ENCODE results near the gene ACAD11. TPM values are rescaled to one million over a fixed set of nuclear protein-coding genes. Genes with fewer than 3 reads are reported as not detected.
"Not testable (repeated sequence)": the region's sequence is repeated elsewhere in the genome, so short reads cannot be mapped to it uniquely, and the experiment has no call there.

ACAD11 gene
- total and polyA plus RNA-seq, 7 experiments from 2014 or later: 6.0 to 33.7 (median 25.6) TPM

GRCh38 chr3:132623646-132624045 is 36.0 kb downstream of the ACAD11 start:
- H3K4me1 ChIP-seq (ENCODE audit: control insufficient read depth in 2 of 2, insufficient read depth in 2 of 2, low read length in 2 of 2): no peaks in the 10 kb centered on the region
- ChIA-PET POLR2A (interaction anchor here (0.7 to 0.8 kb wide), 2 partner anchors 72 to 274 kb away, joined by 3 read pairs; no protein-coding TSS in a partner anchor), CTCF (interaction anchor here (0.6 to 0.9 kb wide), 2 partner anchors 20 to 33 kb away, joined by 4 read pairs; no protein-coding TSS in a partner anchor)
- Mint-ChIP-seq H3K9me3 (no peaks in the 10 kb centered on the region), H3K36me3 (peaks cover 15 to 52% (median 28%) of the 10 kb centered on the region in 5 donors), H3K27me3 (no peaks in the 10 kb centered on the region), H3K27ac (no peak overlapping the region), H3K4me3 (no peak overlapping the region), H3K4me1 (peaks cover 0 to 25% (median 4%) of the 10 kb centered on the region in 7 donors)
- peaks cover 0 to 12% (median 10%) of the 10 kb centered on the region in 3 experiments for H3K36me3 ChIP-seq (ENCODE audit: control insufficient read depth in 2 of 3, insufficient read depth in 3 of 3, low read length in 3 of 3)
- no peak overlapping the region for H3K27ac ChIP-seq (ENCODE audit: low read depth, low read length)
- H3K9me3 ChIP-seq (ENCODE audit: control insufficient read depth in 2 of 3, low read length in 3 of 3): no peaks in the 10 kb centered on the region
- DNase-seq: peak in 2 of 9 donors; percentile 1 to 3
- intact Hi-C loops (cut with micrococcal nuclease): no loop called here
- H3K4me3 ChIP-seq (ENCODE audit: low read length): no peak overlapping the region
- ATAC-seq: no peak
- H3K27me3 ChIP-seq (ENCODE audit: control insufficient read depth in 2 of 2, insufficient read depth in 2 of 2, low read length in 2 of 2): no peaks in the 10 kb centered on the region

DNA sequence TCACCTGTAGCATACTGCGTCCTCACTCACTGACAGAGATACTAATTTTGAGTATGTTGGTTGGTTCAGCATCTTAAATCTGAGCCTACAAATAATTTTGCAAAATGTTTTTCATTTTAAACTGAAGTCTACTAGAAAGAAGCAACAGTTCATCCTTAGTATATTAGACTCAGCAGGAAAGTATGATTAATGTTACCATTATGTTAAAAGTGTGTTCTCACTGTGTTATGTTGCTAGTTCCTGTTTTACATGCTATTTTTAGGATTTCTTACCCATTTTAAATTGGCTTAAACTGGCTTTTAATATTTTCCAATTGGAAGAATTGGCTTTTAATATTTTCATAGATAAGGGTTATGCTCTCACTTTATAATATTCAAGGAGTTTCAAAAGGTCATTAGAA is 36.8 kb downstream of the ACAD11 start:
- CTCF ChIA-PET: interaction anchor here (0.6 to 0.9 kb wide), 2 partner anchors 20 to 34 kb away, joined by 4 read pairs; no protein-coding TSS in a partner anchor
- H3K27me3 ChIP-seq (ENCODE audit: control insufficient read depth in 2 of 2, insufficient read depth in 2 of 2, low read length in 2 of 2): no peaks in the 10 kb centered on the region
- no peak overlapping the region for H3K4me3 ChIP-seq (ENCODE audit: low read length)
- H3K4me3 Mint-ChIP-seq: no peak overlapping the region
- H3K4me1 Mint-ChIP-seq: peaks cover 0 to 25% (median 4%) of the 10 kb centered on the region in 7 donors
- no peak overlapping the region for H3K27ac ChIP-seq (ENCODE audit: low read depth, low read length)
- H3K36me3 ChIP-seq (ENCODE audit: control insufficient read depth in 2 of 3, insufficient read depth in 3 of 3, low read length in 3 of 3): peaks cover under 1 to 12% (median 10%) of the 10 kb centered on the region in 3 experiments
- peak overlapping the region in 1 of 9 donors; percentile 32 for H3K27ac Mint-ChIP-seq
- peaks cover 15 to 47% (median 29%) of the 10 kb centered on the region in 5 donors for H3K36me3 Mint-ChIP-seq
- DNase-seq (no peak), ATAC-seq (no peak)
- no peaks in the 10 kb centered on the region for H3K9me3 Mint-ChIP-seq
- no peaks in the 10 kb centered on the region for H3K27me3 Mint-ChIP-seq
- H3K4me1 ChIP-seq (ENCODE audit: control insufficient read depth in 2 of 2, insufficient read depth in 2 of 2, low read length in 2 of 2): no peaks in the 10 kb centered on the region
- H3K9me3 ChIP-seq (ENCODE audit: control insufficient read depth in 2 of 3, low read length in 3 of 3): no peaks in the 10 kb centered on the region
- intact Hi-C loops (cut with micrococcal nuclease): no loop called here
- POLR2A ChIA-PET: interaction anchor here (0.7 kb wide), 1 partner anchor 274 kb away, joined by 3 read pairs; no protein-coding TSS in a partner anchor

- Mint-ChIP-seq H3K27me3 (no peaks in the 10 kb centered on the region), H3K9me3 (peaks cover 0 to 5% (median 0%) of the 10 kb centered on the region in 11 donors), H3K4me1 (peaks cover 0 to 25% (median 4%) of the 10 kb centered on the region in 7 donors), H3K36me3 (peaks cover 15 to 47% (median 35%) of the 10 kb centered on the region in 5 donors), H3K27ac (no peak overlapping the region), H3K4me3 (no peak overlapping the region)
- Histone ChIP-seq H3K27ac (ENCODE audit: low read depth, low read length) (no peak overlapping the region), H3K4me1 (ENCODE audit: control insufficient read depth in 2 of 2, insufficient read depth in 2 of 2, low read length in 2 of 2) (no peaks in the 10 kb centered on the region), H3K9me3 (ENCODE audit: control insufficient read depth in 2 of 3, low read length in 3 of 3) (no peaks in the 10 kb centered on the region), H3K4me3 (ENCODE audit: low read length) (no peak overlapping the region), H3K36me3 (ENCODE audit: control insufficient read depth in 2 of 3, insufficient read depth in 3 of 3, low read length in 3 of 3) (peaks cover 5 to 11% (median 10%) of the 10 kb centered on the region in 3 experiments), H3K27me3 (ENCODE audit: control insufficient read depth in 2 of 2, insufficient read depth in 2 of 2, low read length in 2 of 2) (no peaks in the 10 kb centered on the region)
- POLR2A ChIA-PET: no interaction called here
- DNase-seq: no peak
- ATAC-seq: no peak
- CTCF ChIA-PET: no interaction called here
- intact Hi-C loops (cut with micrococcal nuclease): no loop called here
Observed at GRCh38 chr3:132622148-132622547, 37.5 kb downstream of the ACAD11 start.

- Histone ChIP-seq H3K27ac (ENCODE audit: low read depth, low read length) (no peak overlapping the region), H3K4me3 (ENCODE audit: low read length) (no peak overlapping the region), H3K9me3 (ENCODE audit: control insufficient read depth in 2 of 3, low read length in 3 of 3) (no peaks in the 10 kb centered on the region), H3K4me1 (ENCODE audit: control insufficient read depth in 2 of 2, insufficient read depth in 2 of 2, low read length in 2 of 2) (no peaks in the 10 kb centered on the region), H3K36me3 (ENCODE audit: control insufficient read depth in 2 of 3, insufficient read depth in 3 of 3, low read length in 3 of 3) (peaks cover 0 to 5% (median 0%) of the 10 kb centered on the region in 3 experiments), H3K27me3 (ENCODE audit: control insufficient read depth in 2 of 2, insufficient read depth in 2 of 2, low read length in 2 of 2) (no peaks in the 10 kb centered on the region)
- H3K36me3 Mint-ChIP-seq: peaks cover 16 to 64% (median 52%) of the 10 kb centered on the region in 5 donors
- H3K9me3 Mint-ChIP-seq: peaks cover 2 to 20% (median 8%) of the 10 kb centered on the region in 11 donors
- no peak overlapping the region for H3K27ac Mint-ChIP-seq
- CTCF ChIA-PET: no interaction called here
- ATAC-seq (no peak), DNase-seq (no peak)
- no peak overlapping the region for H3K4me3 Mint-ChIP-seq
- intact Hi-C loops (cut with micrococcal nuclease): no loop called here
- POLR2A ChIA-PET: interaction anchor here (0.8 kb wide), 1 partner anchor 10 kb away, joined by 5 read pairs; no protein-coding TSS in a partner anchor
- no peaks in the 10 kb centered on the region for H3K27me3 Mint-ChIP-seq
- peaks cover 0 to 6% (median 2%) of the 10 kb centered on the region in 7 donors for H3K4me1 Mint-ChIP-seq
Observed at GRCh38 chr3:132616780-132617179, 42.8 kb downstream of the ACAD11 start.

GRCh38 chr3:132615881-132616280 is 43.7 kb downstream of the ACAD11 start:
- POLR2A ChIA-PET: no interaction called here
- H3K27ac ChIP-seq (ENCODE audit: low read depth, low read length): no peak overlapping the region
- Mint-ChIP-seq H3K36me3 (peaks cover 14 to 63% (median 52%) of the 10 kb centered on the region in 5 donors), H3K4me1 (peaks cover 0 to 6% (median 4%) of the 10 kb centered on the region in 7 donors), H3K9me3 (peaks cover 2 to 20% (median 8%) of the 10 kb centered on the region in 11 donors), H3K27ac (no peak overlapping the region), H3K4me3 (no peak overlapping the region), H3K27me3 (no peaks in the 10 kb centered on the region)
- intact Hi-C loops (cut with micrococcal nuclease): no loop called here
- ATAC-seq (no peak), DNase-seq (no peak)
- no peaks in the 10 kb centered on the region for H3K27me3 ChIP-seq (ENCODE audit: control insufficient read depth in 2 of 2, insufficient read depth in 2 of 2, low read length in 2 of 2)
- H3K36me3 ChIP-seq (ENCODE audit: control insufficient read depth in 2 of 3, insufficient read depth in 3 of 3, low read length in 3 of 3): peaks cover 0 to 5% (median 0%) of the 10 kb centered on the region in 3 experiments
- no peaks in the 10 kb centered on the region for H3K9me3 ChIP-seq (ENCODE audit: control insufficient read depth in 2 of 3, low read length in 3 of 3)
- CTCF ChIA-PET: no interaction called here
- H3K4me1 ChIP-seq (ENCODE audit: control insufficient read depth in 2 of 2, insufficient read depth in 2 of 2, low read length in 2 of 2): no peaks in the 10 kb centered on the region
- no peak overlapping the region for H3K4me3 ChIP-seq (ENCODE audit: low read length)

- DNase-seq; H3K4me1 Mint-ChIP-seq; H3K27me3 ChIP-seq (ENCODE audit: control insufficient read depth in 2 of 2, insufficient read depth in 2 of 2, low read length in 2 of 2); intact Hi-C loops (cut with micrococcal nuclease); H3K4me1 ChIP-seq (ENCODE audit: control insufficient read depth in 2 of 2, insufficient read depth in 2 of 2, low read length in 2 of 2); H3K4me3 ChIP-seq (ENCODE audit: low read length); H3K27ac ChIP-seq (ENCODE audit: low read depth, low read length); H3K27me3 Mint-ChIP-seq; H3K9me3 ChIP-seq (ENCODE audit: control insufficient read depth in 2 of 3, low read length in 3 of 3); CTCF ChIA-PET; POLR2A ChIA-PET; H3K4me3 Mint-ChIP-seq; H3K27ac Mint-ChIP-seq; H3K36me3 ChIP-seq (ENCODE audit: control insufficient read depth in 2 of 3, insufficient read depth in 3 of 3, low read length in 3 of 3); ATAC-seq: not testable (repeated sequence)
- Mint-ChIP-seq H3K36me3 (peaks cover 11 to 58% (median 47%) of the 10 kb centered on the region in 5 donors), H3K9me3 (peaks cover 2 to 20% (median 8%) of the 10 kb centered on the region in 11 donors)
Observed at GRCh38 chr3:132615301-132615700, 44.3 kb downstream of the ACAD11 start.

GRCh38 chr3:132606620-132607019 is 53.0 kb downstream of the ACAD11 start:
- H3K27ac Mint-ChIP-seq; CTCF ChIA-PET; H3K4me1 Mint-ChIP-seq; H3K9me3 ChIP-seq (ENCODE audit: control insufficient read depth in 2 of 3, low read length in 3 of 3); H3K27me3 ChIP-seq (ENCODE audit: control insufficient read depth in 2 of 2, insufficient read depth in 2 of 2, low read length in 2 of 2); H3K4me3 ChIP-seq (ENCODE audit: low read length); H3K27me3 Mint-ChIP-seq; H3K27ac ChIP-seq (ENCODE audit: low read depth, low read length); H3K4me1 ChIP-seq (ENCODE audit: control insufficient read depth in 2 of 2, insufficient read depth in 2 of 2, low read length in 2 of 2); POLR2A ChIA-PET; ATAC-seq; H3K4me3 Mint-ChIP-seq; intact Hi-C loops (cut with micrococcal nuclease); DNase-seq: not testable (repeated sequence)
- H3K36me3 ChIP-seq (ENCODE audit: control insufficient read depth in 2 of 3, insufficient read depth in 3 of 3, low read length in 3 of 3): peaks cover 0 to 17% (median 12%) of the 10 kb centered on the region in 3 experiments
- Mint-ChIP-seq H3K9me3 (peaks cover 0 to 11% (median 4%) of the 10 kb centered on the region in 11 donors), H3K36me3 (peaks cover 22 to 86% (median 64%) of the 10 kb centered on the region in 5 donors)
